NCI-H2081 treated with DMSO at 0.1 percent for 48 hours (cell line): ENCODE results near the gene SRD5A3.

Source experiments
- DNase-seq: peaks from one replicate; lab custom pipeline; 2025; lab: John Stamatoyannopoulos, UW

Gene SRD5A3

GRCh38 chr4:55345980-55346850 lies at the start of gene SRD5A3:
SRD5A3 (plus strand) TSS chr4:55346242; CDS start chr4:55346337, 95 bp downstream.
- peak; percentile 8 for DNase-seq

DNA sequence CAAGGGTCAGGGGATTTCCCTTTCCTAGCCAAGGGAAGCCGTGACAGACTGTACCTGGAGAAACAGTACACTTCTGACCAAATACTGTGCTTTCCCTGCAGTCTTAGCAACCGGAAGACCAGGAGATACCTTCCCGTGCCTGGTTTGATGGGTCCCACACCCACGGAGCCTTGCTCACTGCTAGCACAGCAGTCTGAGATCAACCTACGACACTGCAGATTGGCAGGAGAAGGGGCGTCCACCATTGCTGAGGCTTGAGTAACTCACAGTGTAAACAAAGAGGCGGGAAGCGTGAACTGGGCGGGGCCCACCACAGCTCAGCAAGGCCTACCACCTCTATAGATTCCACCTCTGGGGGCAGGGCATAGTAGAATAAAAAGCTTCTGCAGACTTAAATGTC lies 48.7 kb upstream of the SRD5A3 start:
- DNase-seq: no peak

- DNase-seq: no peak
Observed at GRCh38 chr4:55303760-55304165, 42.3 kb upstream of the SRD5A3 start.

DNA sequence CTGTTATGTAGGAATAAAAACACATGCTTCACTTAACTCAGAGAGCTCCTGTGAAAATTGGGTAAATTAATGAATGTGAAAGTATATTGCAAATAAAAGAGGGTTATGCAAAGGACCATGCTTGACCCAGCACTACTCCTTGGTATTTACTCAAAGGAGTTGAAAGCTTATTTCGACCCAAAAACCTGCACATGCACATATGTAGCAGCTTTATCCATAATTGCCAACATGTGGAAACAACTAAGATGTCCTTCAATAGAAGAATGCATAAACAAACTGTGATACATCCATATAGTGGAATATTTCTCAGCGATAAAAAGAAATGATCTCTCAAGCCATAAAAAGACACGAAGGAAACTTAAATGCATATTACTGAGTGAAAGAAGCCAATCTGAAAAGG lies 41.7 kb upstream of the SRD5A3 start:
- DNase-seq: no peak

DNA sequence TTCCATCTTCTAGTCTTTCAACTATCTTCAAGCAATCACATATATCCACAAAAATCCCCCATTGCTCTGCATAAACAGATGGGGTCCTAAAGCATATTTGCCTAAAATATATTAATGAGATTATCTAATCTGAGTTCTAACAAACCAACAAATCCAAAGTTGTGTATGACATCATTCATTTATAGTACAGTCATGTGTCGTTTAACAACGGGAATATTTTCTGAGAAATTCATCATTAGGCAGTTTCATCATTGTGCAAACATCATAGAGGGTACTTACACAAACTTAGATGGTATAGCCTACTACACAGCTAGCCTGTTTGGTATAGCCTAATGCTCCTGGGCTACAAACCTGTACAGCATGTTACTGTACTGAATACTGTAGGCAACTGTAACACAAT lies 38.0 kb upstream of the SRD5A3 start:
- DNase-seq: no peak

GRCh38 chr4:55311792-55312488 lies 34.1 kb upstream of the SRD5A3 start:
- DNase-seq: no peak

DNA sequence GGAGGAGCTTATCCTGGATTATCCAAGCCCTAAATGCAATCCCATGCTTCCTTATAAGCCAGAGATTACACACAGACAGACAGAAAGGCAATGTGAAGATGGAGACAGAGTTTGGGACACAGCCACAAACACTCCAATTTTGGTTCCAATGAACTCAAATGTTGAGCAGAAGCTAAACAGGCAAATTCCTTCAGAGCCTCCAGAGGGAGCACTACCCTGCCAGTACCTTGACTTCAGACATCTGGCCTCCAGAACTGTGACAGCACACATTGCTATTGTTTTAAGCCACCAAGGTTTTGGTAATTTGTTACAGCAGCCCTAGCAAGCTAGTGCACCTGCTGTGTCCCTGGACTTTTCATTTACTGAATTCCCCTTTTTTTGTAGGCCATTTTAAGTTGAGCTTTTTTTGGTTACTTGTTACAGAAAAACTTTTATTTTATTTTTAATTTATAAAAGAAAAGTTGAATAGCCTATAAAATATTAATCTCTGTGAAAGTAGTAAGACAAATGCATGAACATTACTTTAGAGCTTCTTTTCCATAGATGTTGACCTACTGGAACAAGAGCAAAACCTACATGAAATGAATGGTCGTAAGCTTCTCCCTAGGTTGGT lies 33.4 kb upstream of the SRD5A3 start:
- DNase-seq: no peak

GRCh38 chr4:55314141-55314820 lies 31.8 kb upstream of the SRD5A3 start:
- DNase-seq: no peak

GRCh38 chr4:55318175-55319129 lies 27.6 kb upstream of the SRD5A3 start:
- DNase-seq: no peak

GRCh38 chr4:55321707-55322264 lies 24.3 kb upstream of the SRD5A3 start:
- peak; percentile 48 for DNase-seq

DNA sequence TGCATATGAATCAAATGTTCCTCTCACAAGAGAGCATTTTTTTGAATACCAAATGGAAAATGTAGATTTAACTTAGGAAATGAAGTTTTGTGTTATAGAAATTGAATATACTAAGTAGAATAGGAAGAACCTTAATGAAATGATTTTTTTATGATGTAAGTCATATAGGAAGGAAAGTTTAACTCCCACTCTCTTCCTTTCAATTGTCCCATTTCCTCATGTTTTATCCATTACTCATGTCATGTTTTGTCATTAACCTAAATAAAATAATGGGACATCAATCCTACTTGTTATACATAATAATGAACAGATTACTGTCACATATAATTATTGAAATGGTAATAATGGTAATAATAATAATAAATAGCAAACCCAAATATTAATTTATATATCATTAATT lies 22.7 kb upstream of the SRD5A3 start:
- DNase-seq: no peak

DNA sequence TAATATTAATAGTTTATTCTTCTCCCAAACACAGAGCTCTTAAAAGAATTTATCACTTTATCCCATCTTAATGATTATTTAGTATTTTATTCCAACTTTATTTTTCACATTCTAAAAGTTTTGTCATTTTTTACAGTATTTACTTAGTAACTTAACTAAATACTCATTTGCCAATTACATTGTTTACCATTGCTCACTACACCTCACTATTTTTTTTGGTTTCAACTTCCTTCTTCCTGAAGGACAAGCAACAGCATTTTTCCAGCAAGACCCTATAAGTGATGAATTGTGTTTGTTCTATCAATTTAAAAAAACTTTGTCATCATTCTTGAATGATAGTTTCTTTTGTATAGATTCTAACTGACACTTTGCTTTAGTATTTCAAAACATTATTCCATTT lies 19.4 kb upstream of the SRD5A3 start:
- DNase-seq: no peak

- no peak for DNase-seq
Observed at GRCh38 chr4:55329012-55329411, 17.0 kb upstream of the SRD5A3 start.

- DNase-seq: no peak
Observed at GRCh38 chr4:55330241-55330640, 15.8 kb upstream of the SRD5A3 start.

DNA sequence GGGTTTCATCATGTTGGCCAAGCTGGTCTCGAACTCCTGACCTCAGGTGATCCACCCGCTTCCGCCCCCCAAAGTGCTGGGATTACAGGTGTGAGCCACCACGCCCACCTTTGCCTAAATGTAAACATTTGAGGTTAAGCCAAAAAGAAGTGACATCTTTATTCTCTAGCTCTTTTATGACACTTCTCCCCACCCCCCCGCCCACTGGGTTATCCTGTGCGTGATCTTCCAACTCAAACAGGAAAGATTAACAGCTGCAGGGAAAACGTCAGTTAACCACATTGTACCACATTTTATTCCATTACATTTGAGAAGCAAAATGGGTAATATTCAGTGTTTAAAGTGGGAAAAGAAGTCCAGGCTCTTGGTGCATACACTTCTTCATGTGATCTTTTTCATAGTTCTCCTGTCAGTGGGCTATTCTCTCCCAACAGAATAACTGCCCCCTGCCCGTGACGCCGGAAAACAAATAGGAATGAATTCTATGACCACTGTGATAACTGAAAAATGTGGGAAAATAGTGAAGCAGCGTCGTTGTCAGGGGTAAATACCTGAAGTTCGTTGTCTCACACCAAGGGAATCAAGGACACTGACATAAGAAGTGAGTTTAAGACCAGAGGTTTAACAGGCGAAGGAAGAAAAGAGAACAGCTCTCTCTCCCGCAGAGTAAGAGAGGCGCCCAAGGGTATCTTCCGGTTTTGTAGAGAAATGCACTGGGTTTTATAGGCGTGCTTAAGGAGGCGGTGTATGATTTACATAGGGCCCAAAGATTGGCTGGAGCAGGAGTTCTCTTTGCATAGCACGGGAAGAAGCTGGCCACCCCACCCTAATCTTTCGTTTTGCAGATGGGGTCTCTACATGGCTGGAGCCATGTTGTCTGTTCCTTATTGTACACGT lies 9.7 kb upstream of the SRD5A3 start:
- DNase-seq: no peak

- no peak for DNase-seq
Observed at GRCh38 chr4:55337944-55338343, 8.1 kb upstream of the SRD5A3 start.

DNA sequence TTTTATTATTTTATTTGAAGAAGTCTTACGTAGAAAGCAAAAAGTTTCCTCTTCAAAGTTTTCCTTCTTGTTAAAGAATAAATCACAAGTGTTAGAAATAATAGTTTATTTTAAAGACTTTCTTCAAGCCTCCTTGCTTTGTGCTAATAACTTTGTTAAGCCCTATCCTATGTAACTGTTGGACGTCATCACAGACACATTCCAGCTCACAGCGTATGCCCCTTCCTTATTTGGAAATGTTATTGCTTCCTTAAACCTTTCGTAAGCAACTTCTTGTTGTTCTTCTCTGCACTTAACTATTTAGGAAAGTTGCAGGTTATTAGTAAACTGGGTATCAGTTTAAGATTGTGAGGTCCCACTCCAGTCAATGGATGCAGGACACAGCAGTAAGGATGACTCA lies 7.6 kb upstream of the SRD5A3 start:
- DNase-seq: no peak

- DNase-seq: no peak
Observed at GRCh38 chr4:55340266-55340665, 5.8 kb upstream of the SRD5A3 start.

GRCh38 chr4:55343887-55344286 lies 2.2 kb upstream of the SRD5A3 start:
- DNase-seq: no peak

DNA sequence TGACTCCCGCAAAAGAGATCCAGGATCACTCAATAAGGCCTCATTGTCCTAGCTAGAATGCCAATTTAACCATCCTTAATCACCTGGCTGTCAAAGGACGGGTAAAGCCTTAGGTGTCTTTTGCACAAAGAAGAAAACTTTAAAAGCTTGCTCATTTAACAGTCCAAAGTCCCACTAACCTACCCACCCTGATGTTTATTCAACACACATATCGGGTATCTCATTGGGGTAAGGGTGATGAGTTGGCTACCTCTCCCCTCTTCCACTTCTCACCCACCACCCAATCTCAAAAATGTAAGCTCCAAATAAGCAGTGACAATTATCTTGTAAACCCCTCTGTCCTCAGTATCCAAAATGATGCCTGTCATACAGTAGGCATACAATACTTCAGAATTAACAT lies 988 bp upstream of the SRD5A3 start:
- no peak for DNase-seq
